ENCODE data around the gene NDUFS2.

Gene NDUFS2

DNA sequence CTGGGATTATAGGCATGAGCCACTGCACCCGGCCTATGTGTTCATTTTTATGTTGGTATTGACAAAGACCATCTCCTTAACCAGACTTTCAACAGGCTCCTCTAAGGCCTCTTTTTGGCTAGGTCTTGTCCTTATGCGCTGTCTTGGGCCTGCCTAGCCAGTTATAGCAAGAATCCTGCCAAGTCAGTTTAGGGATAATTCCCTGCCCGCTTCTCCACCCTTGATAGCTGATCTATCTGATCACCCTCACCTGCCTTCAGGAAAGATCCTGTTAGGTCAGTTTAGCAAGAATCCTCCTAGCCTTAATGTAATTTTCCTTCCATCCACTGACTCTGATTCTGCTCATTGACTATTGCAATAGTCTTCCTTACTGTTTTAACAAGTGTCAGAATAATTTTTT lies 22.5 kb upstream of the NDUFS2 start:
- Mint-ChIP-seq H3K27me3 (ENCODE audit: low read depth) (no peaks in the 10 kb centered on the region), H3K4me3 (no peak overlapping the region), H3K9me3 (no peaks in the 10 kb centered on the region), H3K4me1 (ENCODE audit: low read depth) (peaks cover 70% of the 10 kb centered on the region), H3K27ac (peak overlapping the region; percentile 86), H3K36me3 (ENCODE audit: low read depth) (peaks cover 18% of the 10 kb centered on the region)

DNA sequence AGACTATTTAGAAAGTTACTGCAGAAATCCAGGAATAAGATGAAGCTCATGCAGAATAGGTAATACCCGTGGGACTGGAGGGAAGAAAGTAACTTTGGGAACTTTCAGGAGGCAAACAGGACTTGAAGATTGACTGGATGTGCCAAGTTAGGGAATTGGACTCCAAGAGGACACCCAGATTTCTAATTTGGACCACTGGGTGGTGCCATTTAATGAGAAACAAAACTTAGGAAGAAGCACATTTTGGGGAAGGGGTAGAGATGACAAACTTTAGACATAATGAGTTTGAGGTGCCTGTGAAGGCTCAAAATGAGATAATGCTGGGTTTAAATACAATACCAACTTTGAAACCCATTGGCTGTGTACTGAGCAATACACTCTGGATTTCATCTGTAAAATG lies 21.5 kb upstream of the NDUFS2 start:
- Mint-ChIP-seq H3K27me3 (ENCODE audit: low read depth) (no peaks in the 10 kb centered on the region), H3K9me3 (no peaks in the 10 kb centered on the region), H3K27ac (peak overlapping the region; percentile 86), H3K4me3 (no peak overlapping the region), H3K4me1 (ENCODE audit: low read depth) (peaks cover 69% of the 10 kb centered on the region), H3K36me3 (ENCODE audit: low read depth) (peaks cover 13% of the 10 kb centered on the region)

DNA sequence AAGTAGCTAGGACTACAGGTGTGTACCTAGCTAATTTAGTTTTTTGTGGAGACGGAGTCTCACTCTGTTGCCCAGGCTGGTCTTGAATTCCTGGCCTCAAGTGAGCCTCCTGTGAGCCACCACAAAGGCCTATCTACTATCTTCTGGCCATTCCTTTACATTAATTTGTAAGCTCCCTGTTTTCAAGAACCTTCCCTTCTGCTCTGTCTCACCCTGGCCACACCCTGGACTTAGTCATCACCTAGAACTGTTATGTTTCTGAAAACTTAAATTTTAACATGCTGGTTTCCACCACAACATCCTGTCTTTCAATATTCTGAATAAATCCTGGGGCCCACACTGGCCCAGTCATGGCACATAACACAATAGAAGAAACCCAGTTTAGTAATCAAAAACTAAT lies 20.0 kb upstream of the NDUFS2 start:
- Mint-ChIP-seq H3K36me3 (ENCODE audit: low read depth) (peaks cover 6% of the 10 kb centered on the region), H3K27me3 (ENCODE audit: low read depth) (no peaks in the 10 kb centered on the region), H3K4me1 (ENCODE audit: low read depth) (peaks cover 68% of the 10 kb centered on the region), H3K4me3 (peak overlapping the region; percentile 61), H3K27ac (peak overlapping the region; percentile 95), H3K9me3 (no peaks in the 10 kb centered on the region)

DNA sequence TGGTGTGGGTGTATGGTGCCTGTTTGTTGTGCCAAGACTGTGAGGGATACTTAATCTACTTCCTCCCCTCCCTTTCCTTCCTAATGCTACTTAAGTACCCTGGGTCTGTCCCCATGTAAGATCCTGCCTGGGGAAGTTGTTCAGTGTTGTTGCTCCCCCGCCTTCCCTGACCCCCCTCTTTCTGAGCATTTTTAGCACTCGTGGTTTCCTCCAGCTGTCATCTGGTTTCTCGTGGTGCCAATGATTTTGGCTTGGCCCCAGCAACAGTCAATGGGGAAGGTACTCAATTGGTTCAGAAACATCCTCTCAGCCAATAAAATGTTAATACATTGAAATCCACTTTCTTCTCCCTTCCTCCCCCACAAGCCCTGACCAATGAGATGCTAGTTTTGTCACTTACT lies 16.9 kb upstream of the NDUFS2 start:
- Mint-ChIP-seq H3K4me1 (ENCODE audit: low read depth) (peaks cover 69% of the 10 kb centered on the region), H3K4me3 (peak overlapping the region; percentile 68)

DNA sequence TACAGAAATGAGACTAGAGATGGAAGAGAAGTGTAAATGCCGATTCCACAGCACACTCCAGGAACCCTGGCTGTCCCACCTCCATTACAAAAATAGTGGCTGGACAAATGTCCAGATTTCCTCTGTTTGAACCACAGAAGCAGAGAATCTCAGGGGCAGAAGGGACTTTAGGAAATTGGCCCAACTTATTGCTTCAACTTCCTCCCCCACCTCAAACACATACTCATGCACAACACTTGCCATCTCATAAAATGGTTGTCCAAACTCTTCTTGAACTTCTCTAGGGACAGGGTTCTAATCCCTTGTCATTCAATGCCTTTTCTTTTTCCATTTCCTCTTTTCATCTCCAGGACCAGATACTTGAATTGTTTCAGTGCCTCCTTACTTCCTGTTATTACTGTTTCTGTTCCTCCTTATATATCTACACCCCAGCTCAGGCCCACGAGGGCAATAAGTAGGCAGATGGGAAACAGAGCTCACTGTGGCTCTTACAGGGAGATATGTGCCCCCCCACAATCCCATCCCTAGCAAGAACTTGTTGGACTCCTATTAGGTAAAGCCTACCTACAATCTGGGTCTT lies 16.3 kb upstream of the NDUFS2 start:
- peak overlapping the region; percentile 68 for H3K4me3 Mint-ChIP-seq
- H3K4me1 Mint-ChIP-seq (ENCODE audit: low read depth), result peaks cover 64% of the 10 kb centered on the region
- no peaks in the 10 kb centered on the region for H3K27me3 Mint-ChIP-seq (ENCODE audit: low read depth)
- peaks cover 5% of the 10 kb centered on the region for H3K36me3 Mint-ChIP-seq (ENCODE audit: low read depth)
- peak overlapping the region; percentile 94 for H3K27ac Mint-ChIP-seq
- no peaks in the 10 kb centered on the region for H3K9me3 Mint-ChIP-seq

More for the DNA sequence above, 16.9 kb upstream of the NDUFS2 start:
- Mint-ChIP-seq H3K27me3 (ENCODE audit: low read depth) (no peaks in the 10 kb centered on the region), H3K9me3 (no peaks in the 10 kb centered on the region), H3K27ac (peak overlapping the region; percentile 94), H3K36me3 (ENCODE audit: low read depth) (peaks cover 7% of the 10 kb centered on the region)

DNA sequence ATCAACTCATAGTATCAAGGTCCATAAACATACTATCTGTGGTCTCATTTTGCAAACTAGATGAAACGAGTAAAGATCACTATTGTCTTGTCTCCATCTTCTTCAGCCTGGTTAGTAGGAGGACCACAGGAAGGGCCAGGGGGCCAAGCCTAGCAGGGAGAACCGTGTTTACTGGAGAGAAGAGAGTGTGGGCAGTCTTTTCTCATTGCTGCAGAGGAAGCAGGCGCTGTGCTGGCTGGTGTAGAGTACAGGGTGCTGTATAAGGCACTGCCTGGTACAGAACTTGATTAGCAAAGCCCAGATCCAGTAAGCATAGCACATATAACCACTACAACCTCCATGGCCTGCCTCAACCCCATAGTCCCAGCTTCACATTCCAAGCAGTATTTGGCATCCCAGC lies 14.9 kb upstream of the NDUFS2 start:
- H3K4me3 Mint-ChIP-seq, result peak overlapping the region; percentile 2
- H3K27ac Mint-ChIP-seq, result peak overlapping the region; percentile 94
- H3K27me3 Mint-ChIP-seq (ENCODE audit: low read depth), result no peaks in the 10 kb centered on the region
- no peaks in the 10 kb centered on the region for H3K9me3 Mint-ChIP-seq
- H3K4me1 Mint-ChIP-seq (ENCODE audit: low read depth), result peaks cover 58% of the 10 kb centered on the region
- peaks cover 3% of the 10 kb centered on the region for H3K36me3 Mint-ChIP-seq (ENCODE audit: low read depth)

DNA sequence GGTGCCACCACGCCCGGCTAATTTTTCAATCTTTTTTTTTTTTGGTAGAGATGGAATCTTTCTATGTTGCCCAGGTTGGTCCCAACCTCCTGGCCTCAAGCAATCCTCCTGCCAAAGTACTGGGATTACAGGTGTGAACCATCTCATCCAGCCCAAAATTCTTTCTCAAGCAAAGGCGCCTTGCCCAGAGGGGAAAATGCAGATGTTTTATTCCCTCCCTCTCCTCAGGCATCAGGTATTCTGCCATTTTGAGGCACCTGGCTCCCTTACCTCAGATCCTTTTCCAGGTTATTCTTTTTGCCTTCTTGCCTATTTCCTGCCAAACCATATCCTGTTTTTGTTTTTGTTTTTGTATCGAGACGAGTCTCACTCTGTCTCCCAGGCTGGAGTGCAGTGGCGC lies 13.8 kb upstream of the NDUFS2 start:
- H3K36me3 Mint-ChIP-seq (ENCODE audit: low read depth), result peaks cover 1% of the 10 kb centered on the region
- H3K27ac Mint-ChIP-seq, result peak overlapping the region; percentile 28
- H3K4me3 Mint-ChIP-seq, result no peak overlapping the region
- H3K9me3 Mint-ChIP-seq, result no peaks in the 10 kb centered on the region
- no peaks in the 10 kb centered on the region for H3K27me3 Mint-ChIP-seq (ENCODE audit: low read depth)
- peaks cover 54% of the 10 kb centered on the region for H3K4me1 Mint-ChIP-seq (ENCODE audit: low read depth)

DNA sequence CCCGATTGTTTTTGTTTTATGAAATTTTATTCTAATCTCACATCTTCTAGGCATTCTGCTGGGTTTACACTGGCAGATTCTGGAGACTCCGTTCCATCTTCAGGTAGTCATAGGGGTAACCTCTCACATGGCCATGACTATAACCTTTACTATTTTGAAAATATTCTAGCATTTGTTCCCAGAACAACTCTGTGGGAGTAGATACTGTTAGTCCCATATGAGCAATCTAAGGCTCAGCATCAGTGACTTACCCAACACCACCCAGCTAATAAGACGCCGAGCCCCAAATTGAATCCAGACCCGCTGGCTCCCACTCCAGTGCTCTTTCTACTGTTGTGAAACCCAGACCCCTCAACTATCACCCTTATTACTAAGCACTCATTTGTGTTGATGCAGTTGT lies 13.1 kb upstream of the NDUFS2 start:
- Mint-ChIP-seq H3K36me3 (ENCODE audit: low read depth) (peaks cover 1% of the 10 kb centered on the region), H3K9me3 (no peaks in the 10 kb centered on the region), H3K4me1 (ENCODE audit: low read depth) (peaks cover 49% of the 10 kb centered on the region), H3K27ac (peak overlapping the region; percentile 2), H3K27me3 (ENCODE audit: low read depth) (no peaks in the 10 kb centered on the region), H3K4me3 (no peak overlapping the region)

DNA sequence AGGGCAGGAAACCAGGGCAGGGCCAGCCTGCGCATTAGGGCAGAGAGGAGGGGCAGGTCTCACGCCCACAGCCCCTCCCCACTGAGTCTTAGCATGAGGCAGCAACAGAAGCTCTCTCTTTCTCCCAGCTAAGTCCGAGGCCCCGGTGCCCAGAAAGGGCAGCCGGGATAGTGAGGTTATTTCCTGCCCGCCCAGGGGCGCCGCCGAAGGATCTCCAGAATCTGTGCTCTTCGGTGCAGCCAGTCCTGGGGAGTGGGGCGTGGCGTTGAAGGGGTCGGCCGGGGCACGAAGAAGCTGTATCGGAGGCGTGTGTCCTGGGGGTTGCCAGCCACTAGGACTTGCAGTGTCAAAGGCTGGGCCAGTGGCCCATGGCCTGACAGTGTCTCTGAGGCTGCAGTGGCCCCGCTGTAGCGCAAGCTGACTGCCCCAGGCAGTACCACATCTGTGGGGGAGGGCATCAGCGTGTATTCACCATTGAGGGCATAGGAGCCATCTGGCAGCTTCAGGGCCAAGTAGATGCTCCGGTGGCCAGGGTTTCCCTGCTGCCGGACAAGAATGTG lies 11.1 kb upstream of the NDUFS2 start:
- peaks cover 38% of the 10 kb centered on the region for H3K4me1 Mint-ChIP-seq (ENCODE audit: low read depth)
- H3K4me3 Mint-ChIP-seq, result no peak overlapping the region
- H3K9me3 Mint-ChIP-seq, result no peaks in the 10 kb centered on the region
- H3K36me3 Mint-ChIP-seq (ENCODE audit: low read depth), result peaks cover 1% of the 10 kb centered on the region
- no peaks in the 10 kb centered on the region for H3K27me3 Mint-ChIP-seq (ENCODE audit: low read depth)
- no peak overlapping the region for H3K27ac Mint-ChIP-seq

DNA sequence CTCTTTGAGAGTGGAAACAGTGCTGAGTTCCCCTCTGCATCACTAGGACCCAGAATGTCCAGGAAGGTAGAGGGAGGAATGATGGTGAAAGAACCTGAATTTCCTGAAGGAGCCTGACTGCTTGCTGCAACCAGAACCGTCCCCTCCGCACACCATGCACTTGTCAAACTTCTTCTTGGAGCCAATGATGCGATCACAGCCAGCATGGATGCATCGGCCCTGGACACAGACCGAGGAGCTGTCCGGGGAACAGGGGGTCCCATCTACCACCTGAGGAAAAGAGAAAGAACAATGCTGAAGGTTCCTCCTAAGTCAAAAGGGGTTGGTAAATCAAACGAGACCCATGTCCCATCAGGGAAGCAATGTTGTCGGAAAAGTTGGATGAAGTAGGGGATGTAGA lies 10.2 kb upstream of the NDUFS2 start:
- Mint-ChIP-seq H3K4me1 (ENCODE audit: low read depth) (peaks cover 36% of the 10 kb centered on the region), H3K36me3 (ENCODE audit: low read depth) (peaks cover 1% of the 10 kb centered on the region), H3K27ac (no peak overlapping the region), H3K9me3 (no peaks in the 10 kb centered on the region), H3K27me3 (ENCODE audit: low read depth) (no peaks in the 10 kb centered on the region), H3K4me3 (no peak overlapping the region)

DNA sequence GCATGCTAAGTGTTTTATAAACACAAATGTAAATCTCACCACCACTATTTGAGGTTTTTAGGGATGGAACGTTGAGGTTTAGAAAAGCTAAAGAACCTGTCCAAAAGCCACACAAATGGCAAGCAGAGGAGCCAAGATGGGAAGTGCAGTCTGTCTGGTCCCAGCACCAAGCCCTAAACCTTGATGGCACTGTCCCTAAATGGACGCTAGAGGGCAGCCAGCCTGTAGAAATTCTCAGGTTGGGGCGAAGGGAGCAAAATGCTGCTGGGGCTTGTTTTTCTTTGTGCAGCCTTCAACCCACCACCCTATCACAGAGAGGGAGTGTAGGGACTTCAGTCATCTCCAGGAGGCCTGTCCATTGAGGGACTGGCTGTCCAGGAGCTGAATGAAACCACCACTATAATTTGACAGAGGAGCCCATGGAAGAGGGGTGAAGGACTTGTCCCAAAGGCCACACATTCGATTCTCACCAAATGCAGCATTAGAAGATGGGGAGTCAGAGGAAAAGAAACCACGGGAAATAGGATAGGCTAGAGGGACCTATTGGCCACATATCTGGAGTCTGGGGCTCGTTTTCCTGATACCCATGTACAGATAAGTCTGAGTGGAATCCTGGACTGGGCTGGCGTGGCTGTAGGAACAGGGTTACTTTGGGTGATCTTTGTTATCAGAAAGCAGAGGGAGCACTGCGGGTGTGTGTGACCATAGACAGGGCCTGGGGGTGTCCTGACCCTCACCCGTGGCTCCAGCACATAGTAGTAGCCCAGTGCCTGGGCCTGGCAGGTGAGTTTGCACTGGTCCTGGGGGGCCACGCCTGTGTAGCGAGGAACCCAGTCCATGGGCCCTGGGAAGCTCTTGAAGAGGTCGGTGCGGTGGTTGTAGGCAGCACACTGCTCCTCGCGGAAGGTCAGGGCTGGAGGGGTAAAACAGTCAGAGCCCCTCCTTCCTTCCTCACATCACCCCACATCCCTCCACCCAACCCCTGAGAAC lies 9.4 kb upstream of the NDUFS2 start:
- peaks cover 1% of the 10 kb centered on the region for H3K36me3 Mint-ChIP-seq (ENCODE audit: low read depth)
- no peaks in the 10 kb centered on the region for H3K9me3 Mint-ChIP-seq

DNA sequence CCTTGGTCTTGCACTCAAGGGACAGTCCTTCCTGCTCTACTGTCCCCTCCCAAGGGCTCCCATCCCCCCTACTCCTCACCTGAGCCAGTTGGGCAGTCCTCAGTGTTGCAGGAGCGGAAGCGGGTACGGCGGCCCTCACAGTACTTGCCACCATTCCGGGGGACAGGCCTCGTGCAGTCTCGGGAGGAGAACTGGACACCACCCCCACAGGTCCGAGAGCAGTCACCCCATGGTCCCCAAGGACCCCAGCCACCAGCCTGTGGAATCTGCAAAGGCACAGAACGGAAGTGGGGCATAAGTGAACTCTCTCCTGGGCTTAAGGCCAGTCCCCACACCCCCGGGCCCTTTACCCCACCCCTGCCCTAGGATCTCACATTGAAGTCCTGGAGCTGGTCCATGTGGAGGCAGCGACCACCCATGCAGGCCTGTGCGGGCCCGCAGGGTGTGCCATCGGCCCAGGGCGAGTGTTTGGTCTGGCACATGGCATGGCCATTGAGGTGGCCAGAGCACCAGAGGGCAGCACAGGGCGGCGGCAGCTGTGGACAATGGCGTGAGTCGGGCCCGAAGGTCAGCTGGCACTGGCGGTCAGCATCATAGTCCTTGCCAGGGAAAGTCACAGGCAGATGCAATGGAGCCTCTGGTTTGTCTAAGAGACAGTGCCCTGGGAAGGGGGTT lies 8.5 kb upstream of the NDUFS2 start:
- Mint-ChIP-seq H3K36me3 (ENCODE audit: low read depth) (no peaks in the 10 kb centered on the region), H3K4me1 (ENCODE audit: low read depth) (peaks cover 29% of the 10 kb centered on the region), H3K27me3 (ENCODE audit: low read depth) (no peaks in the 10 kb centered on the region), H3K9me3 (no peaks in the 10 kb centered on the region), H3K27ac (no peak overlapping the region), H3K4me3 (no peak overlapping the region)

More for the DNA sequence above, 9.4 kb upstream of the NDUFS2 start:
- no peaks in the 10 kb centered on the region for H3K27me3 Mint-ChIP-seq (ENCODE audit: low read depth)
- peaks cover 34% of the 10 kb centered on the region for H3K4me1 Mint-ChIP-seq (ENCODE audit: low read depth)
- H3K27ac Mint-ChIP-seq, result peak overlapping the region; percentile 77
- H3K4me3 Mint-ChIP-seq, result no peak overlapping the region

DNA sequence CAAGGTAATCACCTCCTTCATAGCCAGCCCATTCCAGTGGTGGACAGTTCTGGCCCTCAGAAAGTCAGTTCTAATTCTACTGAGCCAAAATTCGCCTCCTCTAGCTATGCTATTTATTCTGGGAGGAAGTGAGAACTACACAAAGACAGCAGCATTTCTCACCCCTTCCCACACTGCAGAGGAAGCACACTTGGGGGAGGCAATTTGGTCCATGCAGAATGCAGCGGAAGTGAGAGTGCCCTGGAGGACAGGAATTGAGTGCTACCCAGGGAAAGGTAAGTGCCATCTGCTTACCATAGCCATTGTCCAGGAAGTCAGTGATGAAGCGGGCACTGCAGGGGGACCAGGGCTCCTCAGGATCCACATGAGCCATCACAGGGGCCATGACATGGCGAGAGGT lies 7.0 kb upstream of the NDUFS2 start:
- no peaks in the 10 kb centered on the region for H3K36me3 Mint-ChIP-seq (ENCODE audit: low read depth)
- H3K4me1 Mint-ChIP-seq (ENCODE audit: low read depth), result peaks cover 34% of the 10 kb centered on the region
- H3K27me3 Mint-ChIP-seq (ENCODE audit: low read depth), result no peaks in the 10 kb centered on the region
- peak overlapping the region; percentile 67 for H3K27ac Mint-ChIP-seq
- H3K4me3 Mint-ChIP-seq, result no peak overlapping the region
- H3K9me3 Mint-ChIP-seq, result no peaks in the 10 kb centered on the region

DNA sequence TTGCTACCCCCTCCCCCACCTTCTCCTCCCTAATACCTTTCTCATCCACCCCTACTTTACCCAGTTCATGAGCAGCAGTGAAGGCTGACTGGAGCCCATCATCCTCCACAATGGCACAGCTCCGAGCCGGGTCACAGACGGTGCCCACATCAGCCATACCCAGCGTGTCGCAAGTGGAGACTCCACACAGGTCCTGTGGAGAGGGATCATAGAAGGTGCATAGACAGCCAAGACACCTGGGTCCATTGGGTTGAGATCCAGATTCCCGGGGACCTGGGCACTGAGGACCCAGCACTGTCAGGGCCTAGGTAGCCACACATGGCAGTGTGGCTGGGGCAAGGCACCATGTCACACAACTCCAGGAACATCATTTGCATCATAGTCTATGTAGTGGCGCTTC lies 6.1 kb upstream of the NDUFS2 start:
- H3K9me3 Mint-ChIP-seq, result no peaks in the 10 kb centered on the region
- peaks cover 43% of the 10 kb centered on the region for H3K4me1 Mint-ChIP-seq (ENCODE audit: low read depth)
- H3K27me3 Mint-ChIP-seq (ENCODE audit: low read depth), result no peaks in the 10 kb centered on the region
- H3K4me3 Mint-ChIP-seq, result peak overlapping the region; percentile 40
- no peaks in the 10 kb centered on the region for H3K36me3 Mint-ChIP-seq (ENCODE audit: low read depth)
- no peak overlapping the region for H3K27ac Mint-ChIP-seq
